Measurements from ENCODE around the gene NCLN. TPM values are rescaled to one million over a fixed set of nuclear protein-coding genes. Genes with fewer than 3 reads are reported as not detected.
A peak's percentile ranks its signal among the peaks of the same experiment; 100 is the strongest.

NCLN gene
- total RNA-seq, 1 donor from 2014 or later = 12.2 TPM

- no peaks in the 10 kb centered on the region for H3K9me3 ChIP-seq (ENCODE audit: low read depth)
- Mint-ChIP-seq H3K4me3 (peak overlapping the region; percentile 35), H3K4me1 (no peaks in the 10 kb centered on the region), H3K9me3 (no peaks in the 10 kb centered on the region), H3K36me3 (no peaks in the 10 kb centered on the region), H3K27me3 (ENCODE audit: insufficient read depth, low read depth) (no peaks in the 10 kb centered on the region), H3K27ac (no peak overlapping the region)
- H3K9ac ChIP-seq = no peak overlapping the region
- no peaks in the 10 kb centered on the region for H3K4me1 ChIP-seq
- no peak overlapping the region for H3K4me3 ChIP-seq
- H4K20me1 ChIP-seq (ENCODE audit: low read depth) = no peaks in the 10 kb centered on the region
- no peaks in the 10 kb centered on the region for H3K79me2 ChIP-seq (ENCODE audit: low read depth)
- H2AFZ ChIP-seq (replicated peaks) = no peak overlapping the region
- H3K4me2 ChIP-seq = no peak overlapping the region
- DNase-seq (ENCODE audit: low spot score) = no peak
- H3K27ac ChIP-seq = no peak overlapping the region
- no peaks in the 10 kb centered on the region for H3F3A ChIP-seq (ENCODE audit: low read depth)
- no peaks in the 10 kb centered on the region for H3K27me3 ChIP-seq
- TF ChIP-seq EZH2 (IDR thresholded peaks at IDR 0.05) = no peak
- TF ChIP-seq EZH2phosphoT487 (IDR thresholded peaks at IDR 0.05) = no peak
- no peak for TF ChIP-seq CTCF (IDR thresholded peaks at IDR 0.05)
- H3K36me3 ChIP-seq = no peaks in the 10 kb centered on the region
Observed at GRCh38 chr19:3176715-3177501, 8.8 kb upstream of the NCLN start.

- H3K4me1 Mint-ChIP-seq = no peaks in the 10 kb centered on the region
- no peak for DNase-seq (ENCODE audit: low spot score)
- Histone ChIP-seq H3K79me2 (ENCODE audit: low read depth) (no peaks in the 10 kb centered on the region), H3K9ac (no peak within 1 kb of the TSS), H3K27me3 (no peaks in the 10 kb centered on the region), H3F3A (ENCODE audit: low read depth) (no peaks in the 10 kb centered on the region), H3K36me3 (no peaks in the 10 kb centered on the region), H3K4me2 (no peak within 1 kb of the TSS), H3K4me3 (no peak within 1 kb of the TSS), H2AFZ (replicated peaks) (no peak within 1 kb of the TSS), H3K4me1 (no peaks in the 10 kb centered on the region), H3K9me3 (ENCODE audit: low read depth) (no peaks in the 10 kb centered on the region), H4K20me1 (ENCODE audit: low read depth) (no peaks in the 10 kb centered on the region), H3K27ac (no peak within 1 kb of the TSS)
- no peaks in the 10 kb centered on the region for H3K27me3 Mint-ChIP-seq (ENCODE audit: insufficient read depth, low read depth)
- no peaks in the 10 kb centered on the region for H3K36me3 Mint-ChIP-seq
- H3K27ac Mint-ChIP-seq = no peak within 1 kb of the TSS
- no peaks in the 10 kb centered on the region for H3K9me3 Mint-ChIP-seq
- no peak for TF ChIP-seq EZH2 (IDR thresholded peaks at IDR 0.05)
- TF ChIP-seq CTCF (IDR thresholded peaks at IDR 0.05) = no peak
- TF ChIP-seq EZH2phosphoT487 (IDR thresholded peaks at IDR 0.05) = no peak
- no peak within 1 kb of the TSS for H3K4me3 Mint-ChIP-seq
Observed at GRCh38 chr19:3178377-3178972, 7.3 kb upstream of the NCLN start, which contains the start of gene S1PR4. Gene S1PR4 (plus strand): TSS chr19:3178769. CDS start chr19:3178793, 24 bp downstream.

- no peak overlapping the region for H2AFZ ChIP-seq (replicated peaks)
- H3K36me3 Mint-ChIP-seq = no peaks in the 10 kb centered on the region
- no peaks in the 10 kb centered on the region for H3K36me3 ChIP-seq
Observed at GRCh38 chr19:3178973-3179738, 6.6 kb upstream of the NCLN start.

More at GRCh38 chr19:3178973-3179738, 6.6 kb upstream of the NCLN start:
- Histone ChIP-seq H3K4me2 (no peak overlapping the region), H3K9me3 (ENCODE audit: low read depth) (no peaks in the 10 kb centered on the region), H3K4me3 (no peak overlapping the region), H3F3A (ENCODE audit: low read depth) (no peaks in the 10 kb centered on the region), H3K79me2 (ENCODE audit: low read depth) (no peaks in the 10 kb centered on the region), H3K27ac (no peak overlapping the region), H3K4me1 (no peaks in the 10 kb centered on the region), H3K27me3 (no peaks in the 10 kb centered on the region), H3K9ac (no peak overlapping the region), H4K20me1 (ENCODE audit: low read depth) (no peaks in the 10 kb centered on the region)
- no peak for TF ChIP-seq EZH2phosphoT487 (IDR thresholded peaks at IDR 0.05)
- TF ChIP-seq EZH2 (IDR thresholded peaks at IDR 0.05) = no peak
- no peak for TF ChIP-seq CTCF (IDR thresholded peaks at IDR 0.05)
- H3K9me3 Mint-ChIP-seq = no peaks in the 10 kb centered on the region
- no peak overlapping the region for H3K4me3 Mint-ChIP-seq
- no peak overlapping the region for H3K27ac Mint-ChIP-seq
- DNase-seq (ENCODE audit: low spot score) = no peak
- H3K27me3 Mint-ChIP-seq (ENCODE audit: insufficient read depth, low read depth) = peaks cover 2% of the 10 kb centered on the region
- no peaks in the 10 kb centered on the region for H3K4me1 Mint-ChIP-seq

All from neural progenitor cell (in vitro differentiated cells).